ENCODE results near the gene FZD2. TPM values are rescaled to one million over a fixed set of nuclear protein-coding genes. Genes with fewer than 3 reads are reported as not detected.
"Not testable (repeated sequence)": the region's sequence is repeated elsewhere in the genome, so short reads cannot be mapped to it uniquely, and the experiment has no call there.

FZD2 gene
- 10 to 100 TPM in 2 of 4 donors, 1 to 10 TPM in 1, under 1 TPM in 1; 0.26 to 22.8 (median 9.0) TPM for total RNA-seq

GRCh38 chr17:44556832-44557606, at the start of gene FZD2:
Gene FZD2, plus strand, starts transcription at chr17:44557484. Its CDS starts 205 bp downstream, at chr17:44557689.
- Histone ChIP-seq H3K36me3 (no peaks in the 10 kb centered on the region), H3K4me3 (peak within 1 kb of the TSS; percentile 61 to 83), H3K27ac (peak within 1 kb of the TSS; percentile 88 to 89), H3K9me3 (no peaks in the 10 kb centered on the region), H3K27me3 (no peaks in the 10 kb centered on the region), H3K4me1 (no peaks in the 10 kb centered on the region)
- peak; percentile 88 to 95 for DNase-seq
- TF ChIP-seq CTCF (IDR thresholded peaks at IDR 0.05) (no peak), POLR2A (IDR thresholded peaks at IDR 0.05) (peak in 1 of 2 donors; percentile 27)
- intact Hi-C loops (cut with DNase I; ENCODE audit: low total_unique reads), result no loop called here

- H3K4me1 ChIP-seq; DNase-seq; intact Hi-C loops (cut with DNase I; ENCODE audit: low total_unique reads); H3K27ac ChIP-seq; H3K4me3 ChIP-seq; H3K27me3 ChIP-seq; H3K9me3 ChIP-seq; H3K36me3 ChIP-seq: not testable (repeated sequence)
Measured at GRCh38 chr17:44511241-44512134, 45.8 kb upstream of the FZD2 start.

GRCh38 chr17:44518032-44518431, 39.3 kb upstream of the FZD2 start:
- Histone ChIP-seq H3K4me3 (no peak overlapping the region), H3K36me3 (no peaks in the 10 kb centered on the region), H3K27ac (no peak overlapping the region), H3K27me3 (no peaks in the 10 kb centered on the region), H3K4me1 (no peaks in the 10 kb centered on the region), H3K9me3 (no peaks in the 10 kb centered on the region)
- DNase-seq, result no peak
- intact Hi-C loops (cut with DNase I; ENCODE audit: low total_unique reads), result no loop called here
- TF ChIP-seq POLR2A (IDR thresholded peaks at IDR 0.05) (no peak), CTCF (IDR thresholded peaks at IDR 0.05) (no peak)

- Histone ChIP-seq H3K4me1 (no peaks in the 10 kb centered on the region), H3K27me3 (no peaks in the 10 kb centered on the region), H3K4me3 (no peak overlapping the region), H3K27ac (no peak overlapping the region), H3K36me3 (no peaks in the 10 kb centered on the region), H3K9me3 (peaks cover 0 to 5% of the 10 kb centered on the region in 2 donors)
- no peak for TF ChIP-seq POLR2A (IDR thresholded peaks at IDR 0.05)
- peak in 2 of 4 experiments; percentile 34 to 35 for TF ChIP-seq CTCF (IDR thresholded peaks at IDR 0.05)
- intact Hi-C loops (cut with DNase I; ENCODE audit: low total_unique reads), result no loop called here
- DNase-seq, result peak; percentile 25 to 33
Measured at GRCh38 chr17:44522883-44523671, 34.2 kb upstream of the FZD2 start.

- Histone ChIP-seq H3K36me3 (no peaks in the 10 kb centered on the region), H3K4me1 (no peaks in the 10 kb centered on the region), H3K4me3 (no peak overlapping the region), H3K27me3 (no peaks in the 10 kb centered on the region), H3K9me3 (peaks cover 0 to 5% of the 10 kb centered on the region in 2 donors), H3K27ac (no peak overlapping the region)
- intact Hi-C loops (cut with DNase I; ENCODE audit: low total_unique reads), result no loop called here
- no peak for TF ChIP-seq CTCF (IDR thresholded peaks at IDR 0.05)
- no peak for TF ChIP-seq POLR2A (IDR thresholded peaks at IDR 0.05)
- no peak for DNase-seq
Measured at GRCh38 chr17:44523672-44523972, 33.7 kb upstream of the FZD2 start.
